Measurements from ENCODE around the gene MTFP1.

- TF ChIP-seq CTCF (IDR thresholded peaks at IDR 0.05; ENCODE audit: borderline replicate concordance, extremely low read depth, low read length, poor library complexity, severe bottlenecking): no peak
- no peak for TF ChIP-seq EZH2 (IDR thresholded peaks at IDR 0.05; ENCODE audit: borderline replicate concordance, low read depth, low read length, severe bottlenecking)
These were observed 20.0 kb downstream of the MTFP1 start for GRCh38 chr22:30445438-30446145.

Measured in DND-41 (cell line).